Esophagus squamous epithelium (tissue), 4 donors: ENCODE measurements around the gene CCDC182.

Experiments used
- CTCF ChIP-seq, 6 experiments: fragments of 450-650 bp in 4 of 6; fragments of 200-600 bp in 2 of 6; sonication (generic) in 2 of 6; IDR thresholded peaks; one replicate each; pipeline ENCODE4 v1.5.1; 2016 to 2019; ENCODE audit warnings: antibody characterized with exemption in 6 of 6, mild to moderate bottlenecking in 4 of 6, moderate library complexity in 4 of 6
- POLR2A ChIP-seq, 4 donors: fragments of 450-650 bp; IDR thresholded peaks; one replicate each; pipeline ENCODE4 v1.6.1; 2017; ENCODE audit warnings: antibody characterized with exemption in 4 of 4, mild to moderate bottlenecking in 4 of 4, moderate library complexity in 3 of 4

- TF ChIP-seq CTCF (IDR thresholded peaks at IDR 0.05) (no peak), POLR2A (IDR thresholded peaks at IDR 0.05) (no peak)
Measured at GRCh38 chr17:57701124-57701523, 44.0 kb downstream of the CCDC182 start.
